HG03060 (cell line): ENCODE measurements around the gene ZMYM3.

Experiments used
- ATAC-seq: cut with Tn5 transposase; IDR thresholded peaks from one replicate; pipeline ENCODE4 v1.9.1; 2021; ENCODE audit warnings: low read depth, moderate number of reproducible peaks; ENCODE audit not compliant: unreplicated experiment

ZMYM3 gene

DNA sequence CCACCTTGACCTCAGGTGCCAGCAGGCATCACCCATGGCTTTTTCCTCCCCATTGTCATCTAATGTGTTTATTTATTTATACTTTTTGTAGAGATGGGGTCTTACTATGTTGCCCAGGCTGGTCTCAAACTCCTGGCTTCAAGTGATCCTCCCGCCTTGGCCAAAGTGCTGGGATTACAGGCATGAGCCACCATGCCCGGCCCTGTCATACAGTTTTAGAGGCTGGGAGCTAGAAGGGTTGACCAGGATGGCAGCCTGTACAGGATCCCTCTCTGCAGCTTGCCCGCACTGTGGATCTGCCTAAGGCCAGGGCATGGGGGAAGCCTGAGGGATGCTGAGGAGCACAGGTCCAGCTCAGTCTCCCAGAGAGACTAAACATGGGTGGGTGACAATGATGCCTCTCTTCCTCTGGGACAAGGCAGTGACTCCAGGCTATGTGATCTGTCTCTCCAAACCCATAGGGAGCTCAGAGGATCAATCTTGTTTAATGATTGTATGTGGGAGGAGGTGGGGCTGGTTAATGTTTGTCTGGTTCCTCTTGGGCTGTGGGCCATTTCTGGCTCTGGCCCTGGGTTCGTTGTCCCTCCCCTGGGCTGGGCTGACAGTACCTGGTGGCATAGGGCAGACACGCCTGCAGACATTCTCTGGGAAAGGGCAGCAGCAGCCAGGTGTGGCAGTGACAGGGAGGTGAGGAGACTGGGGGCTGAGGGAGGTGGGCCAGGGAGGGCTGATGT lies 39.2 kb downstream of the ZMYM3 start:
- no peak for ATAC-seq

DNA sequence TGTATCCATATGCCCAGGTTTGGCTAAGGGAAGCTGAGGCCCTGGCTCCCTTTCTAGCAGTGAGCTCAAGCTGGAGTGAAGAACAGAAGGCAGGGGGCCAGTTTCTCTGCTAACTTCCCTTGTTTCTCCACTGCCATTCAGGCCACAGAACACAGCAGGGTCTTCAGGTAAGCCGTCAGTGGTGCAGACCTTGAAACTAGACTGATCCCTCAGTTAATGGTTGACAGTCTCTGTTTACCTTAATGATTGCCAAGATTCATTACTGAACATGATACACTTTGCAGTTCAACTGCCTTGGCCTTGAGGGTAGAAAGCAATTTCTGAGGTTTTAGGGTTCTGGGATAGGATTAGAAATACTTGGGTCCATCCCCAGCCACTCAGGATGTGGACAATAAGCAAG lies 39.8 kb downstream of the ZMYM3 start:
- ATAC-seq, result no peak

- no peak for ATAC-seq
These were observed 41.4 kb downstream of the ZMYM3 start for GRCh38 chrX:71212536-71212935.

- ATAC-seq, result no peak
These were observed 43.1 kb downstream of the ZMYM3 start for GRCh38 chrX:71210816-71211215.

DNA sequence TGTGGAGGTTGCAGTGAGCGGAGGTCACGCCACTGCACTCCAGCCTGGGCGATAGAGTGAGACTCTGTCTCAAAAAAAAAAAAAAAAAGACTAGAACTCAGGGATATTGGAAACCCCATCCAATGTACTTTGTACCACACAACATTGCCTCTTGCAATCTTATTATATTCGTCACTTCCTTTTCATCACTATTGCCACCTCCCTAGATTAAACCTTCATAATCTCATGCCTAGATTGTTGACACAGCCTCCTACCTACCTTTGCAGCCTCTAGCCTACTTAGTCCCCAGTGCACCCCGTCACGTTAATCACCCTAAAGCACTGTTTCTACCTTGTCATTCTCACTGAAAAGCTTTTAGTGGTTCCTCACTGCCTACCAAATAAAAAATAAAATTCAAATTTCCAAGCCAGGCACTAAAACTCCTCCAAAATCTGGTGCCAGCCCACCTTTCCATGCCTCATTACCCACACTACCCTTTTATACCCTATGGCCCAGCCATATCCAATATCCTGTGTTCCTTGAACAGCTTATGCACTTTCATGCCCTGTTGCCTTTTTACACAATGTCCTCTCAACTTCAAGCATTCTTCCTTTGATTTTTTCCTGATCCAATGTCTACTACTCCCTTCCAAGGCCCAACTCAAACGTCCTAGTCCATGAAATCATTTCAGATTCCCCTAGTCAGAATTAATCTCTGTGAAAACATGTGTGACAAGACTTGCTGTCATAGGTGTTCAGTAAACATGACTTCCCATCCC lies 54.5 kb downstream of the ZMYM3 start:
- ATAC-seq, result no peak

- ATAC-seq, result no peak
These were observed 55.9 kb downstream of the ZMYM3 start for GRCh38 chrX:71198066-71198465.

DNA sequence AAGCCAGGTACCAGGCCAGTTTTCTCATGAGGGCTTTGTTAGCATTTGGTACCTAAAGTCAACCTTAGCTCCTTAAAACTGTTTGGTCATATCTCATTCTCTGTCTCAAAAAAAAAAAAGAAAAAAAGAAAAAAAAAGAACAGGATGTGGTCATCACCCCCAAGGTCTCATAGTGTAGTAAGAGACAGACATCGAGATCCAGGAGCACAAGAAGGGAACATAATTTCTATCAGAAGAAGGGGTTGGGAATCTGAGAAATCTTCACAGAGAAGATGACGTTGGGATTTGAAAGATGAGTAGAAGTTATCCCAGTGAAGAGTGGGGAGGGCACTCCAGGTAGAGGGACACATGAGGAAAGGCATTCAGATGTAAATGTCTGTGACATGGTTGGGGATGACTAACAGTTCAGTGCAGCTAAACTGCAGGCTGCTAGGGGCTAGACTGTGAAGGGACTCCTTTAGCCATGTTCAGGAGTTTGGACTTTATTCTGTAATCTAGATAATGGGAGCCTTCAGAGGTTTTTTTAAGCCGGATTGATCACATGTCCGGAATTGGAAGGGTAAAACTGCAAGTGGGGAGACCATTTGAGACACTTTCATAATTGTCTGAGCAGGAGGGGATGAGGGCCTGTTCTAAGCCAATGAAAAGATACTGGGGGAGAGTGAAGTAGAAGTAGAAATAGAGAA lies 57.8 kb downstream of the ZMYM3 start:
- no peak for ATAC-seq

DNA sequence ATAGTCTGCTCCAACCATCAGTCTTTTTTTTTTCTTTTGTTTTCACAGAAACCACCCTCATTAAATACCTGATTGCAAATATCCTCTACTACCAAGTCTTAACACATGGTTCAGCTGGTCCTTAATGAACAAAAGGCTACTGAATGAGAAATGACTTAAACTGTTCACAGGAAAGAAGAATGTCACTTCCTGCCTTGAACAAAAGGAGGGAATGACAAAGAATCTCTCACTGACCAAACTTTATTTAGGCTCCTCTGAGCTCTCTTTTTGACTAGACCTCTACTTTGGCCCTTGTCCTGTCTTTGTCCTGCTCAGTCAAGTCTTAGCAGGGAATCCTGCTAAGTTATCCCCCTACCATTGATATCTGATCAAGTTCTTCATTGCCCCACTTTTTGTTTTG lies 62.7 kb downstream of the ZMYM3 start:
- ATAC-seq, result no peak
